GM19240 (cell line): Measurements from ENCODE around the gene FAM156B.
"Not testable (repeated sequence)": the region's sequence is repeated elsewhere in the genome, so short reads cannot be mapped to it uniquely, and the experiment has no call there.

Source experiments
- DNase-seq: peaks from one replicate; pipeline ENCODE4 v3.0.0; 2011; ENCODE audit warnings: low spot score; ENCODE audit not compliant: insufficient read length

The FAM156B gene, protein sequence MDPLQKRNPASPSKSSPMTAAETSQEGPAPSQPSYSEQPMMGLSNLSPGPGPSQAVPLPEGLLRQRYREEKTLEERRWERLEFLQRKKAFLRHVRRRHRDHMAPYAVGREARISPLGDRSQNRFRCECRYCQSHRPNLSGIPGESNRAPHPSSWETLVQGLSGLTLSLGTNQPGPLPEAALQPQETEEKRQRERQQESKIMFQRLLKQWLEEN

GRCh38 chrX:52896855-52897709 lies at the start of gene FAM156B:
Gene FAM156B (plus strand): TSS chrX:52897330. CDS start chrX:52907226, 9,896 bp downstream.
- not testable (repeated sequence) for DNase-seq

- DNase-seq, result no peak
Observed at GRCh38 chrX:52852110-52852860, 44.8 kb upstream of the FAM156B start.

- DNase-seq, result not testable (repeated sequence)
Observed at GRCh38 chrX:52856991-52857525, 40.1 kb upstream of the FAM156B start.

DNA sequence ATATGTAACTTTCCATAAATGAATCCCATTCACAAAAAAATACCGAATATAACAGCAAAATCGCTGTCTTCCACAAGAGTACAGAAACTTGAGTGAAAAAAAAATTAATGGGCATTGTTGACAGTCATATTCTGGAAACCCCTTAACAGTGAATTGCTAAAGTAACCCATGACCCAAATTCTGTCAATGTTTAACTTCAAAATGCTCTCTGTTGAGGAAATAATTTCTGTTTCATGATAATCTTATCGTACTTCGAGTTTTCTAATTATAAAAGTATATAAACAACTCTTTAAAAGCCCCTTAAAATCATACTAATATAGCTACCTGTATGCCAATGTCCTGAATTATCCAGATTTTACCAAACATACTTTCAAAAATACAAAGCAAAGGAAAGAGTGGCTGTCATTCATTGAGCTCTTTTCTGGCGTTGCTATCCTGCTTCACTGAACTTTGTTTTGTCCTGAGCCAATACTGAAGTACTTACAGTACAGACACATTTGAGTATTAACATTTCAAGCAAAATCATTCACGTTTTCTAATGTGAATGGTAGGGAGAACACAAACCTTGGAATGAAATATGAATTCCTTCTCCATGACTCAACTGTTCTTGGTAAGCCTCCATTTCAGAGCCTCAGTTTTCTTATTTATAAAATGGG lies 31.7 kb upstream of the FAM156B start:
- no peak for DNase-seq

GRCh38 chrX:52867610-52868348 lies 29.4 kb upstream of the FAM156B start, which contains the start of gene XAGE3:
Gene XAGE3 (minus strand): TSS chrX:52868083. CDS start chrX:52867133, 950 bp downstream.
- no peak for DNase-seq

DNA sequence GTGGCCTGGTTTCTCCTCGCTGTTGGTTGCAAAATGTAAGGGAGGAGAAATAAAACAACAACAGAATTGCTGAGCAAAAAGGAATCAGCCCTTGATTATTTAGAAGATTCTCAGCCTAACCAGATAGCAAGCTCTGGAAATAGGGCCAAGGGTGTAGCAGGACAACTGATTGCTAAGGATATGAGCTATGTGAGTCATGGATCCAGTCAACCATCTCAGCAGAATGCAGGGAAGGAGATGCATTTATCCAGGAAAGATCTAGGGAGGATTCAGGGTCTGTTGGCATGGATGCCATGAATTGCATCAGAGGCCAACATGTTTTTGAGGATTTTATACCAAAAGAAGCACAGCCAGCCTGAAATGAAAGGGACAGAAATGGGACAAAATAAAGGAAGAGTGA lies 27.1 kb upstream of the FAM156B start:
- no peak for DNase-seq

DNA sequence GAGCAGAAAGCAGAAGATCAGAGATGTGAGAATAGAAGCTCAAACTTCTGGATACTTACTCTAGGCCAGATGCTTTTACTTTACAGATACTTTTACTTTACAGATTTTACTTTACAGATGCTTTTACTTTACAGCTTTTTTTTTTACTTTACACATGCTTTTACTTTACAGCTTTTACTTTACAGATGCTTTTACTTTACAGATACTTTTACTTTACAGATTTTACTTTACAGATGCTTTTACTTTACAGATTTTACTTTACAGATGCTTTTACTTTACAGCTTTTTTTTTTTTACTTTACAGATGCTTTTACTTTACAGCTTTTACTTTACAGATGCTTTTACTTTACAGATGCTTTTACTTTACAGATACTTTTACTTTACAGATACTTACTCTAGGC lies 23.3 kb upstream of the FAM156B start:
- not testable (repeated sequence) for DNase-seq

GRCh38 chrX:52874661-52875060 lies 22.5 kb upstream of the FAM156B start:
- DNase-seq, result no peak

GRCh38 chrX:52875436-52875835 lies 21.7 kb upstream of the FAM156B start:
- DNase-seq, result not testable (repeated sequence)

DNA sequence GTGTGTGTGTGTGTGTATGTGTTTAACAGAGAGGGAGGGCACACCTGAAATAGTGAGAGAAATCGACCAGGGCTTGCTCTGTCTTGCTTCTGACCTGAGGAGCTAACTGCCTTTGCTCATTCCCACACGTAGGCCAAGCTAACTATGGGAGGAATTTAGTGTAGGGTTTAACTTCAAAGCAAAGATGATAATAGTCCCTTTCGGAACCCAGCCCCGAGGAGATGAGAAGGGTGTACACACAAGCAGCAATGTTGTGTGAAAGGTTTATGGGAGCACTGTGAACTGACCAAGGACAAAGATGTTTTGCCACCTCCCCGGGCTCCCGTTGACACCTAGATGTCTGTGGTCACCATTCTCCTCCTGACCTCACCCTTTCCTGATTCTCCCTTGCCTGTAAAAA lies 20.7 kb upstream of the FAM156B start:
- not testable (repeated sequence) for DNase-seq

DNA sequence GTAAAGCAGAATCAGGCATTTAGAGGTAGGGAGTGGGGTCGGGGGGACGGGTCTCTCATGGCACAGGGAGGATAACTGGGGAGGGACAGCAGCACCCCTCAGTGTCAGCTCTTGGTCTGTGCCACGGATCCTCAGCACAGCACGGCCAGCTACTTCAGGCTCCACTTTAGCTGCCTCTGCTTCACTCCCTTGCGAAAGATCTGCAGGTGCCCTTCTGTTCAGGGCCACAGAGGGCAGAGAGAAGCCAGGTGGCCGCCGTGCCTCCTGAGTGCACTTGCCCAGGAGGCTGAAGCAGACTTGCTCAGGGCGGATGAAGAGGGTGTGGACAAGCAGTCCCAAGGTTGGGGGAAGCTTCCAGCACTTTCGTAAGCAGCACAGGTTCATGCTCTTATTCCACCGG lies 9.7 kb upstream of the FAM156B start:
- not testable (repeated sequence) for DNase-seq

DNA sequence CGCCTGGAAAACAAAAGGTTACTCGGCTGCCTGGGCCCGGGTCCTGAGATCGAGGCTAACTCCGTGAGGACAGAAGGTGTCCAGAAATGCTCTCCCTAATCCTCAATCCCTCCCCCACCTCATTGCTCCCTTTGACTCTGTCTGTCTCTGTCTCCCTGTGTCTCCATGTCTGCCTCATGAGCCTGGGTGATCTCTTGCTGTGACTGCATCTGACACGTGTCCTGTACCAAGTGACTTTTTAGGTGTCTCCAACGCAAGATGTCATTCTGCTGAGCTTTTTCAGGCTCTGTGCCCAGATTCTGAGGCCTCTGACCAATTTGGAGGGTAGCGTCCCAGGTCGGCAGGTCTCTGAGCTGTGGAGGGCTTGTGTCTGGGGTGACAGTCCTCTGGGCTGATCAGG lies 9.0 kb upstream of the FAM156B start:
- not testable (repeated sequence) for DNase-seq

DNA sequence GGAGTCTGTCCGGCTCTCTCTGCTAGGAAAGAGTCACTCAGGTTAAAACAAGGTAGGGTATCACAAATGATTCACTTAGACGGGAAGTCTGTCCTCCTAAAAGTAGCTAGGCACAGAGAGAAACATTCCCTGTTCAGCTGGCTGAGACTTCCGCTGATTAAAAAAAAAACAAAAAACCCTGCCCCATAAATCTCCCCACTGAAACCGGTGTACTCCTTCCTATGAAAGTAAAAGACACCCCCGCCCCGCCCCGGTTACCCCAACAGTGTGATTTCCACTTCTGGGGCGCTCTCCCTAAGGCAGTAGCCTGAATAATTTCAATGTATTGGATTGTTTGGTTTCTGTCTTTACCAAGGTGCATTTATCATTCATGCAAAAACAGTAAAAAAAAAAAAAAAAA lies 692 bp upstream of the FAM156B start:
- DNase-seq, result not testable (repeated sequence)

GRCh38 chrX:52905531-52905930 lies 8.4 kb downstream of the FAM156B start:
- not testable (repeated sequence) for DNase-seq

DNA sequence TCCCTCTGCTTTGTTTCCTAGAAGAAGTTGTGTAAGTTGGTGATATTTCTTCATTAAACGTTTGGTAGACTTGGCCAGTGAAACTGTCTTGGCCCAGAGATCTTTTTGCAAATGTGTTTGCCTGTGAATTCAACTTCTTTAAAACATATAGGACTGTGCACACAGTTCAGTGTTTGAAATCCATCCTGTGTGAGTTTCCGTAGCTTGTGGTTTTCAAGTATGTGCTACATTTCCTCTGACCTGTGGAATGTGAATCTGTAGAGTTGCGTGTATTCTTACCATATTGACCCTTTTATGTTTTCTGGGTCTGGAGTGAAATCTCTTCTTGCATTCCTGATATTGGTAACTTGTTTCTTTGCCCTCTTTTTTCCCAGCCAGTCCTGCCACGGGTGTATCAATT lies 8.9 kb downstream of the FAM156B start:
- DNase-seq, result not testable (repeated sequence)

DNA sequence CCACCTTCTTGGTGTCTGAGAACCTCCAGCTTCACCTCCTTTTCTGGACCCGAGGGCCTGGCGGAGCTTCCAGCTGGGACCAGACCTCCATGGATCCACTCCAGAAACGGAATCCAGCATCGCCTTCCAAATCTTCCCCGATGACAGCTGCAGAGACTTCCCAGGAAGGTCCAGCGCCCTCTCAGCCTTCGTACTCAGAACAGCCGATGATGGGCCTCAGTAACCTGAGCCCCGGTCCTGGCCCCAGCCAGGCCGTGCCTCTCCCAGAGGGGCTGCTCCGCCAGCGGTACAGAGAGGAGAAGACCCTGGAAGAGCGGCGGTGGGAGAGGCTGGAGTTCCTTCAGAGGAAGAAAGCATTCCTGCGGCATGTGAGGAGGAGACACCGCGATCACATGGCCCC lies 10.0 kb downstream of the FAM156B start:
- not testable (repeated sequence) for DNase-seq

GRCh38 chrX:52907900-52908299 lies 10.8 kb downstream of the FAM156B start:
- DNase-seq, result not testable (repeated sequence)

- DNase-seq, result not testable (repeated sequence)
Observed at GRCh38 chrX:52909313-52909969, 12.3 kb downstream of the FAM156B start.

- not testable (repeated sequence) for DNase-seq
Observed at GRCh38 chrX:52913681-52914080, 16.6 kb downstream of the FAM156B start.

DNA sequence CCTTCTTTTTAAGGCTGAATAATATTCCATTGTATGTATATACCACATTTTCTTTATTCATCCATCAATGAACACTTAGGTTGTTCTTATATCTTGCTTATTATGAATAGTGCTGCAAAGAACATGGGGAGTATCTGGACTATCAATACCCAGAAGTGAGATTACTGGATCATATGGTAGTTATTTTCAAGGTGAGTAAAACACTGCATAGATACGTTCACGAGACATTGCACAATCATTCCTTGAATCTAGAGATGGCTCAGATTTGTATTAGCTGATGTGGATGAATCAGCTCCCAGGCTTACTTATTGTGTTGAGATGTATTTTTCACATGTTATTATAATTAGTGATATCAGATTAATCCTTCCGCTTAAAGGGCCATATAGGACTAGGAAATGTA lies 17.6 kb downstream of the FAM156B start:
- not testable (repeated sequence) for DNase-seq
